Ishikawa (cell line): ENCODE data around the gene PLPP4.

Experiments
- CEBPB ChIP-seq: IDR thresholded peaks from 2 replicates; pipeline ENCODE4 v1.6.1; 2012
- CREB1 ChIP-seq: IDR thresholded peaks from 2 replicates; pipeline ENCODE4 v1.6.1; 2012; ENCODE audit warnings: low read depth
- RAD21 ChIP-seq: IDR thresholded peaks from 2 replicates; pipeline ENCODE4 v1.6.1; 2012; ENCODE audit warnings: low read depth
- TAF1 ChIP-seq: IDR thresholded peaks from 2 replicates; pipeline ENCODE4 v1.6.1; 2012; ENCODE audit warnings: low read depth, mild to moderate bottlenecking
- TCF12 ChIP-seq: IDR thresholded peaks from 2 replicates; pipeline ENCODE4 v1.6.1; 2012; ENCODE audit warnings: low read depth
- YY1 ChIP-seq: IDR thresholded peaks from 2 replicates; pipeline ENCODE4 v1.6.1; 2012; ENCODE audit warnings: low read depth
- TF ChIP-seq, protein P1 (sequence below): IDR thresholded peaks from 2 replicates; pipeline ENCODE4 v1.6.1; 2012

GRCh38 chr10:120514035-120514620, 57.1 kb downstream of the PLPP4 start:
- no peak for TF ChIP-seq CEBPB
- no peak for TF ChIP-seq TAF1
- TF ChIP-seq CREB1 = no peak
- no peak for TF ChIP-seq YY1
- TF ChIP-seq TCF12 = no peak
- TF ChIP-seq RAD21 = no peak
- TF ChIP-seq, protein P1, sequence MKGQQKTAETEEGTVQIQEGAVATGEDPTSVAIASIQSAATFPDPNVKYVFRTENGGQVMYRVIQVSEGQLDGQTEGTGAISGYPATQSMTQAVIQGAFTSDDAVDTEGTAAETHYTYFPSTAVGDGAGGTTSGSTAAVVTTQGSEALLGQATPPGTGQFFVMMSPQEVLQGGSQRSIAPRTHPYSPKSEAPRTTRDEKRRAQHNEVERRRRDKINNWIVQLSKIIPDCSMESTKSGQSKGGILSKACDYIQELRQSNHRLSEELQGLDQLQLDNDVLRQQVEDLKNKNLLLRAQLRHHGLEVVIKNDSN = no peak
